NT2/D1 (cell line): Measurements from ENCODE around the gene IKZF4.

ENCODE experiments used
- YY1 ChIP-seq: IDR thresholded peaks from 2 replicates; pipeline ENCODE4 v1.6.1; 2011; ENCODE audit not compliant: insufficient read length, insufficient read depth
- ZNF274 ChIP-seq: IDR thresholded peaks from 2 replicates; pipeline ENCODE4 v1.6.1; 2011; ENCODE audit warnings: mild to moderate bottlenecking, low read depth, low read length

DNA sequence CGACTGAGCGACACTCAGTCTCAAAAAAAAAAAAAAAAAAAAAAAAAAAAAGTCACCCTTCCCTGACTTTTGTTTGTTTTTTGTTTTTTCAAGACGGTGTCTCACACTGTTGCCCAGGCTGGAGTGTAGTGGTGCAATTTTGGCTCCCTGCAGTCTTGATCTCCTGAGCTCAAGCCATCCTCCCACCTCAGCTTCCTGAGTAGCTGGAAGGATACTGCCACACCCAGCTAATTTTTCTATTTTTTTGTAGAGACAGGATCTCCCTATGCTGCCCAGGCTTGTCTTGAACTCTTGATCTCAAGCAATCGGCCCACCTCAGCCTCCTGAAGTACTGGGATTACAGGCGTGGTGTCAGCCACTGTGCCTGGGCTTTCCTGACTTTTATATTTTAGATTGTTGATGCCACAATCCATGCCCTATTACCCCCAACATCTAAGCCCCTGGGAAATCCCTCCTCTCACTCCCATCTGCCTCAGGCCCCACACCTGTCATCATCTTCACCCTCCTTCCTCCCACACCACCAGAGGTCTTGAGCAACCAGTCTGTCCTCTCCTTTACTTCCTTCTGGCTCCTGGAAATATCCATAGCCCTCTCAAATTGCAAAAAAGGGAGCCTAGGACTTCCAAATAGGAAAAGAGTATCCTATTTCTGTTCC lies 7.8 kb downstream of the IKZF4 start:
- TF ChIP-seq ZNF274 (no peak), YY1 (no peak)
